Heart left ventricle (tissue), 16 donors: ENCODE measurements around the gene NEU1. TPM values are rescaled to one million over a fixed set of nuclear protein-coding genes. Genes with fewer than 3 reads are reported as not detected.
"Not testable (repeated sequence)": the region's sequence is repeated elsewhere in the genome, so short reads cannot be mapped to it uniquely, and the experiment has no call there.

Source experiments
- ATAC-seq, 4 donors: fragments of 200-7000 bp; cut with Tn5 transposase; one replicate each; pipeline ENCODE4 v1.9.1; 2020 to 2022; ENCODE audit warnings: moderate library complexity in 4 of 4, mild to moderate bottlenecking in 3 of 4, moderate number of reproducible peaks in 1 of 4
- DNase-seq, 5 donors: peaks; one replicate each; pipeline ENCODE4 v3.0.0-alpha.2; 2020
- H3K27ac ChIP-seq, 12 donors: fragments of 200-600 bp; sonication (generic) in 4 of 12; one replicate each; pipeline versions ENCODE4 v1.5.0 to v1.8.0; 2016 to 2022; ENCODE audit warnings: mild to moderate bottlenecking in 2 of 12
- H3K27me3 ChIP-seq, 9 donors: fragments of 200-600 bp; sonication (generic) in 2 of 9; one replicate each; pipeline versions ENCODE4 v1.5.1 to v1.8.0; 2016 to 2022; ENCODE audit warnings: mild to moderate bottlenecking in 3 of 9
- H3K36me3 ChIP-seq, 9 donors: fragments of 200-600 bp; sonication (generic) in 2 of 9; one replicate each; pipeline versions ENCODE4 v1.5.0 to v1.8.0; 2018 to 2022; ENCODE audit warnings: mild to moderate bottlenecking in 2 of 9
- H3K4me1 ChIP-seq, 12 donors: fragments of 200-600 bp; sonication (generic) in 4 of 12; one replicate each; pipeline versions ENCODE4 v1.5.0 to v1.8.0; 2016 to 2022; ENCODE audit warnings: mild to moderate bottlenecking in 3 of 12
- H3K4me3 ChIP-seq, 12 donors: fragments of 200-600 bp; sonication (generic) in 4 of 12; one replicate each; pipeline versions ENCODE4 v1.5.0 to v1.8.0; 2017 to 2022; ENCODE audit warnings: mild to moderate bottlenecking in 9 of 12, moderate library complexity in 4 of 12
- H3K9me3 ChIP-seq, 12 donors: fragments of 200-600 bp; sonication (generic) in 4 of 12; one replicate each; pipeline versions ENCODE4 v1.5.0 to v1.8.0; 2016 to 2022; ENCODE audit warnings: mild to moderate bottlenecking in 1 of 12
- POLR2A ChIP-seq, 2 donors: fragments of 450-650 bp; IDR thresholded peaks; one replicate each; pipeline ENCODE4 v1.6.1; 2017; ENCODE audit warnings: antibody characterized with exemption in 2 of 2, mild to moderate bottlenecking in 2 of 2, moderate library complexity in 2 of 2
- WGBS, 4 donors: extraction: QIAGEN DNeasy Blood & Tissue Kit in 2 of 4; methylation state at CpG; one replicate each; pipeline versions ENCODE4 v1.1.5 to v1.1.7; 2013 to 2018; 5-methylcytosine and 5-hydroxymethylcytosine counted together
- intact Hi-C, 10 donors: fragments of 100-400 bp; cut with DNase I; formaldehyde crosslinking; loops; one replicate each; pipeline versions ENCODE4 v1.11.1 to v1.14.2; 2022
- polyA plus RNA-seq, 2 donors: library from polyadenylated mRNA; stranded (reverse); fragments of 200-250 nt; gene quantifications; one replicate each; pipeline ENCODE4 v1.2.3, GENCODE V29; 2013
- total RNA-seq, 9 donors: library from RNA; depleted of rRNA in 2 of 9; stranded (reverse); fragments of >200 nt in 2 of 9; fragmentation: NEBNext Ultra II Directional in 3 of 9; extraction: Animal tissue kit (Norgen Biotek cat#: 25700) in 3 of 9; gene quantifications; one replicate each; pipeline versions ENCODE4 v1.1.0 to v1.2.4, GENCODE V29; 2016 to 2023
- TF ChIP-seq, protein P1 (sequence below), 12 donors: fragments of 200-600 bp; sonication (generic) in 4 of 12; IDR thresholded peaks; one replicate each; pipeline versions ENCODE4 v1.5.0 to v1.8.0; 2018 to 2022; ENCODE audit warnings: antibody characterized with exemption in 12 of 12, mild to moderate bottlenecking in 5 of 12
- donor health status: ischemic (EF 13 %, LVEDD 7.1; RV severe dilation, severe dysfunction).
- donor health status: healthy with polysubstance abuse.
- donor health status: DM: no; HTN: yes; CAD: no.
- donor health status: DM: no; HTN: no; CAD: no.
- donor health status: ischemic (EF 25% LVEDD 6.9; RV normal size, moderate dysfunction).
- donor health status: ischemic (EF 25% LVEDD 5.7; RV mildly dilated, moderate dysfunction).
- donor health status: healthy.
- donor health status: DM: yes; HTN: yes; CAD: no.
- donor health status: ischemic (EF 35%, LVEDD 5.7; RV mildly dilated, moderate dysfunction).
- donor health status: nonischemic (EF 11% LVEDD 7.7; RV severe dilation, severe dysfunction).
- donor health status: DM: yes; HTN: yes; CAD: no.
- donor health status: PGD.
- donor health status: ischemic (EF 29% LVEDD 5.4; RV normal size, mild dysfunction).
- donor health status: nonischemic (EF 23%, LVEDD 6.1; RV moderate dilation, normal function).

The NEU1 gene
- total and polyA plus RNA-seq, 11 donors, result 18.7 to 63.1 (median 27.6) TPM

DNA sequence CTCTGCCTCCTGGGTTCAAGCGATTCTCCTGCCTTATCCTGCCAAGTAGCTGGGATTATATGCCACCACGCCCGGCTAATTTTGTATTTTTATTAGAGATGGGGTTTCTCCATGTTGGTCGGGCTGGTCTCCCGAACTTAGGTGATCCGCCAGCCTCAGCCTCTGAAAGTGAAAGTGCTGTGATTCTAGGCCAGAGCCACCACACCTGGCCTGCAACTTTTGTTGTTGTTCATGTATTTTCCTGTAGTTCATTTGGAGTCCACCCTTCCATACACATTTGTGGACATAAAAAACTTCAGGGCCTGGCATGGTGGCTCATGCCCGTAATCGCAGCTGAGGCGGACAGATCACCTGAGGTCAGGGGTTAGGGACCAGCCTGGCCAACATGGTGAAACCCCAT lies 20.6 kb downstream of the NEU1 start:
- ATAC-seq (no peak), DNase-seq (no peak)
- no peak overlapping the region for H3K27ac ChIP-seq
- H3K27me3 ChIP-seq, result no peaks in the 10 kb centered on the region
- H3K36me3 ChIP-seq, result peaks cover 0 to 52% (median 40%) of the 10 kb centered on the region in 9 donors
- 93 to 95% (median 94%) methylated on average over 9 of the region's 9 CpGs for WGBS, 4 donors
- H3K9me3 ChIP-seq, result no peaks in the 10 kb centered on the region
- H3K4me3 ChIP-seq, result no peak overlapping the region
- TF ChIP-seq POLR2A (IDR thresholded peaks at IDR 0.05), result no peak
- TF ChIP-seq, protein P1, sequence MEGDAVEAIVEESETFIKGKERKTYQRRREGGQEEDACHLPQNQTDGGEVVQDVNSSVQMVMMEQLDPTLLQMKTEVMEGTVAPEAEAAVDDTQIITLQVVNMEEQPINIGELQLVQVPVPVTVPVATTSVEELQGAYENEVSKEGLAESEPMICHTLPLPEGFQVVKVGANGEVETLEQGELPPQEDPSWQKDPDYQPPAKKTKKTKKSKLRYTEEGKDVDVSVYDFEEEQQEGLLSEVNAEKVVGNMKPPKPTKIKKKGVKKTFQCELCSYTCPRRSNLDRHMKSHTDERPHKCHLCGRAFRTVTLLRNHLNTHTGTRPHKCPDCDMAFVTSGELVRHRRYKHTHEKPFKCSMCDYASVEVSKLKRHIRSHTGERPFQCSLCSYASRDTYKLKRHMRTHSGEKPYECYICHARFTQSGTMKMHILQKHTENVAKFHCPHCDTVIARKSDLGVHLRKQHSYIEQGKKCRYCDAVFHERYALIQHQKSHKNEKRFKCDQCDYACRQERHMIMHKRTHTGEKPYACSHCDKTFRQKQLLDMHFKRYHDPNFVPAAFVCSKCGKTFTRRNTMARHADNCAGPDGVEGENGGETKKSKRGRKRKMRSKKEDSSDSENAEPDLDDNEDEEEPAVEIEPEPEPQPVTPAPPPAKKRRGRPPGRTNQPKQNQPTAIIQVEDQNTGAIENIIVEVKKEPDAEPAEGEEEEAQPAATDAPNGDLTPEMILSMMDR (IDR thresholded peaks at IDR 0.05), result no peak
- intact Hi-C loops, result no loop called here
- H3K4me1 ChIP-seq, result peaks cover 0 to 22% (median 17%) of the 10 kb centered on the region in 12 donors

DNA sequence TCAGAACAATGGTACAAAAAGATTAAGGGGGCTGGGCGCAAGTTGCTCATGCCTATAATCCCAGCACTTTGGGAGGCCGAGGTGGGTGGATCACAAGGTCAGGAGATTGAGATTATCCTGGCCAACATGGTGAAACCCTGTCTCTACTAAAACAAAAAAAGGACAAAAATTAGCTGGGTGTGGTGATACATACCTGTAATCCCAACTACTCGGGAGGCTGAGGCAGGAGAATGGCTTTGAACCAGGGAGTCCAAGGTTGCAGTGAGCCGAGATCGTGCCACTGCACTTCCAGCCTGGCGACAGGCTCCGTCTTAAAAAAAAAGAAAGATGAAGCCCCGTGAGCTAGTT lies 22.9 kb downstream of the NEU1 start:
- not testable (repeated sequence) for H3K27me3 ChIP-seq, H3K4me3 ChIP-seq, ATAC-seq, H3K27ac ChIP-seq, H3K9me3 ChIP-seq, DNase-seq
- Histone ChIP-seq H3K36me3 (peaks cover 0 to 61% (median 44%) of the 10 kb centered on the region in 9 donors), H3K4me1 (peaks cover 0 to 38% (median 34%) of the 10 kb centered on the region in 12 donors)
- intact Hi-C loops, result loop anchor here in 3 of 10 donors (5.0 to 10.0 kb wide), 4 partner anchors 58 to 295 kb away; partner anchors contain the start of genes ATP6V1G2 (in 1 of the 3), CLIC1 (in 1 of the 3), DDX39B (in 1 of the 3) and EHMT2 (in 1 of the 3)
- WGBS, 4 donors, result 87 to 91% (median 89%) methylated on average over 8 of the region's 8 CpGs

DNA sequence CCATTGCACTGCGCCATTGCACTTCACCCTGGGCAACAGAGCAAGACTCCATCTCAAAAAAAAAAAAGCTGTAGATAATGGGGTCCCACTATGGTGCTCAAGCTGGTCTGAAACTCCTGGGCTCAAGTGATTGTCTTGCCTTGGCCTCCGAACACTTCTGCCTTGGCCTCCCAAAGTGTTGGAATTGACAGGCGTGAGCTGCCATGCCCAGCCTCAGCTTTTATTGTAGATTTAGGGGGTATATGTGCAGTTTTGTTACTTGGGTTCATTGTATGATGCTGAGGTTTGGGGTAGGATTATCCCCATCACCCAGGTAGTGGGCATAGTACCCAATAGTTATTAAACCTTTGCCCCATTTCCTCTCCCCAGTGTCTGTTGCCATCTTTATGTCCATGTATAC lies 23.7 kb downstream of the NEU1 start:
- intact Hi-C loops, result loop anchor here in 3 of 10 donors (5.0 to 10.0 kb wide), 4 partner anchors 58 to 294 kb away; partner anchors contain the start of genes ATP6V1G2 (in 1 of the 3), CLIC1 (in 1 of the 3), DDX39B (in 1 of the 3) and EHMT2 (in 1 of the 3)
- 95 to 97% (median 97%) methylated on average over 3 of the region's 3 CpGs for WGBS, 4 donors
- Histone ChIP-seq H3K9me3 (no peaks in the 10 kb centered on the region), H3K4me1 (peaks cover 0 to 41% (median 35%) of the 10 kb centered on the region in 12 donors), H3K4me3 (peak overlapping the region in 1 of 12 donors; percentile 84), H3K36me3 (peaks cover 0 to 61% (median 44%) of the 10 kb centered on the region in 9 donors), H3K27ac (no peak overlapping the region), H3K27me3 (no peaks in the 10 kb centered on the region)
- no peak for ATAC-seq
- DNase-seq, result no peak
- TF ChIP-seq, protein P1 (IDR thresholded peaks at IDR 0.05), result no peak
- no peak for TF ChIP-seq POLR2A (IDR thresholded peaks at IDR 0.05)

DNA sequence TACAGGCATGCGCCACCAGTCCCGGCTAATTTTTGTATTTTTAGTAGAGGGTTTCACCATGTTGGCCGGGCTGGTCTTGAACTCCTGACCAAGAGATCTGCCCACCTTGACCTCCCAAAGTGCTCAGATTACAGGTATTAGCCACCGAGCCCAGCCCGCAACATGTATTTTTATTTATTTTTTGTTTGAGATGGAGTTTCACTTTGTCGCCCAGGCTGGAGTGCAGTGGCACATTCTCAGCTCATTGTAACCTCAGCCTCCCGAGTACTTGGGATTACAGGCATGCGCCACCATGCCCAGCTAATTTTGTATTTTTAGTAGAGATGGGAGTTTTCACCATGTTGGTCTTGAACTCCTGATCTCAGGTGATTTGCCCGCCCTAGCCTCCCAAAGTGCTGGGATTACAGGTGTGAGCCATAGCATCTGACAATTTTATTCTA lies 24.5 kb downstream of the NEU1 start:
- H3K27me3 ChIP-seq, H3K9me3 ChIP-seq, H3K27ac ChIP-seq, ATAC-seq, DNase-seq: not testable (repeated sequence)
- intact Hi-C loops, result loop anchor here in 3 of 10 donors (5.0 to 10.0 kb wide), 4 partner anchors 59 to 293 kb away; partner anchors contain the start of genes ATP6V1G2 (in 1 of the 3), CLIC1 (in 1 of the 3), DDX39B (in 1 of the 3) and EHMT2 (in 1 of the 3)
- Histone ChIP-seq H3K4me1 (peaks cover 4 to 48% (median 38%) of the 10 kb centered on the region in 12 donors), H3K4me3 (peak overlapping the region in 1 of 12 donors; percentile 84), H3K36me3 (peaks cover 0 to 61% (median 44%) of the 10 kb centered on the region in 9 donors)
- 88 to 92% (median 90%) methylated on average over 9 of the region's 9 CpGs for WGBS, 4 donors

DNA sequence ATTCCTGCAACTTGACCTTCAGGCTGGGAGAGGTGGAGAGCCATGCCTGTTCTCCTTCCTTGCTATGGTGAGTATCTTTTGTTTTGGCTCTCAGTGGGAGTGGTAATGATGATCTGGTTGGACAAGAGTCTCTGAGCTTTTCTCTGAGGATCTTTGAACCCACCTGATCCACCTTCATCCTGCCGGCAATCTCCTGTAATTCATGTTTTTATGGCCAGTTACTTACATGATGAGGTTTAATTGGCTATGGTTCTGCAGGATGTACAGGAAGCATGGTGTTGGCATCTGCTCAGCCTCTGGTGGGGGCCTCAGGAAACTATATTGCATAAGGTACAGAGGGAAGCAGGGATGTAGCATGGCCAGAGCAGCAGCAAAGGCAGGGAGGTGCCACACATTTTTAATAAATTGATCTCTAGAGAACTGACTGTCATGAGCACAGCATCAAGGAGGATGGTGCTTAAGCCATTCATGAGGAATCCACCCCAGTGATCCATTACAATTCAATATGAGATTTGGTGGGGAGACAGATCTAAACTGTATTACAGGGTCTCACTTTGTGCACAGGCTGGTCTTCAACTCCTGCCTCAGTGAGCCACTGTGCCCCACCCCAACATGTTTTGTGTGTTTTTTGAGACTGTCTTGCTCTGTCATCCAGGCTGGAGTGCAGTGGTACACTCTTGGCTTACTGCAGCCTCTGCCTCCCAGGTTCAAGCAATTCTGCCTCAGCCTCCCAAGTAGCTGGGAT lies 25.1 kb downstream of the NEU1 start:
- 33 to 47% (median 41%) methylated on average over 1 of the region's 1 CpG for WGBS, 4 donors
- ATAC-seq (no peak), DNase-seq (no peak)
- H3K9me3 ChIP-seq, result no peaks in the 10 kb centered on the region
- peak overlapping the region in 7 of 12 donors; percentile 92 to 99 (median 96) for H3K27ac ChIP-seq
- no peaks in the 10 kb centered on the region for H3K27me3 ChIP-seq
- intact Hi-C loops, result loop anchor here in 4 of 10 donors (2.0 to 10.0 kb wide), 5 partner anchors 25 to 293 kb away; partner anchors contain the start of genes ATP6V1G2 (in 1 of the 4), CLIC1 (in 1 of the 4), DDX39B (in 1 of the 4) and EHMT2 (in 1 of the 4)
- peaks cover 0 to 61% (median 44%) of the 10 kb centered on the region in 9 donors for H3K36me3 ChIP-seq
- TF ChIP-seq POLR2A (IDR thresholded peaks at IDR 0.05), result no peak
- TF ChIP-seq, protein P1 (IDR thresholded peaks at IDR 0.05), result no peak
- peak overlapping the region in 9 of 12 donors; percentile 22 to 97 (median 84) for H3K4me3 ChIP-seq
- peaks cover 4 to 54% (median 38%) of the 10 kb centered on the region in 12 donors for H3K4me1 ChIP-seq
